Posterior cingulate gyrus (tissue), 11 donors: ENCODE results near the gene CCDC60.
"Not testable (repeated sequence)": the region's sequence is repeated elsewhere in the genome, so short reads cannot be mapped to it uniquely, and the experiment has no call there.

ENCODE experiments used
- DNase-seq, 10 donors: peaks; one replicate each; pipeline versions ENCODE4 v3.0.0 to v3.0.0-alpha.2; 2020 to 2021; ENCODE audit warnings: mixed read lengths in 3 of 10
- intact Hi-C: fragments of 100-400 bp; cut with DNase I; formaldehyde crosslinking; loops from one replicate; pipeline ENCODE4 v1.15.1; 2023

CCDC60 gene

DNA sequence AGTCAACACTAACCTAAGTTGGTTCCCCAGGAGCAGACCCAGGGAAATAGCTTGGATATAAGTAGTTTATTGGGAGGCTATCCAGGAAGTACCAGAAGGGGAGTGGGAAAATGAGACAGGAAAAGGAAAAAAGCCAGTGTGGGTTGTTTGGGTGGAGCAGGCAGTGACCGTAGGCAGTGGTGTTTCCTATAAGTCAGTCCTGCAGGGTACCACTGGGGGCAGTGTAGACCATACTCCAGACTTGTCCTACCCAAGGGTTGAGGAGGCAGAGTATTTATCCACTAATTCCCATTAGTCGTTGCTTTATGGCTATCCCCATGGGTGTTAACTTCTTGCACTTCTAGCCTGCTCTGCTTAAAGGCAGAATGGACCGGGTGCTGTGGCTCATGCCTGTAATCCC lies 6.4 kb upstream of the CCDC60 start:
- no peak for DNase-seq

DNA sequence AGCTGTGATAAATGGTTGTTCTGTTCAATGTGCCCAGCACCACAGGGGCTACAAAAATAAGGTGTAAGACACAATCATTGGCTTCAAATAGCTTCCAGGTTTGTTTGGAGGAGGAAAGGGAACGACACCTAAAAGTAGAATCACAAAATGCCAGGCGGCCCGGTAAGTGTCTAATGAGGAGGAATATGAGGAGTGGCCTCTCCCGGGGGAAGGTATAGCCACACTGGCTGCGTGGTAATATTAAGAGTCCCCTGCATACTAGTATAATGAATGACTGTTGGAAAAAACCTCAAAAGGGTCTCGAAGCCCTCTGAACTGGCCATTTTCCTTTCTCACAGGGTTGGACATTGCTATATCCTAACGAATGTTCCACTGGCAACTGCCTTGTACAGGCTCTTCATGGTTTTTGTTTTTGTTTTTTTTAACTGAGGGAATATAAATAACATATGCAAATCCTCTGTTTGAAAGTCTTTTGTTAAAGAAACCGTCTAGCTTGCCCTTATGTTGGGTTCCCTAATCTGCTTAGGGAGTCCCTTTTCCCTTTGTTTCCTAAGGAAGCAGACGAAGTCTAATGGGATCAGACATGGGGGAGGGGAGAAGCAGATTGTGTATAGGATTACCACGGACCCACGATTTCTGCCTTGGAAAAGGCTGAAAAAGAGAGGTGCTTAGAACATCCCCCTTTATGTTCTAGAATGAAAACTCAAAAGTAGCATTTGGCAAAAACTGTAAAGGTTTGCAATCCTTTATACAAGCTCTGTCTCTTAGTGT lies 4.2 kb downstream of the CCDC60 start:
- DNase-seq = no peak
- intact Hi-C loops = no loop called here

More for the DNA sequence above, 6.4 kb upstream of the CCDC60 start:
- intact Hi-C loops = no loop called here

DNA sequence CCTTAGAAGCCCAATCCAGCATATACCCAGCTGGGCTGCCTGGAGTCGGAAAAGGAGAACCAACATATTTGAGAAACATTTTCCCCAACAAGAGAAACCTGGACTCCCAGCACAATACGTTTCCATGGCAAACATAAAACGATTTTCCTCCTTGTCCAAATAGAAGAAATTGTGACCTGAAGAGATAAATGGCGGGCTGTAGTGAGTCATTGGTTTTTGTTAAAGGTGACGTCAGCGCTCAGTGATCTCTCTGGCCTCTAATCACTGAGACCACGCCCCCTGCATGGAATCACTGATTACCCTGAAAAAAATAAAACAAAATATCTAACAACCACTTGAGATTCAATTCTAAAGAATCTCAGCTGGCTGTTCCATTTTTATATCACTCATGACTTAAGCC lies 6.0 kb downstream of the CCDC60 start:
- intact Hi-C loops = no loop called here
- no peak for DNase-seq

DNA sequence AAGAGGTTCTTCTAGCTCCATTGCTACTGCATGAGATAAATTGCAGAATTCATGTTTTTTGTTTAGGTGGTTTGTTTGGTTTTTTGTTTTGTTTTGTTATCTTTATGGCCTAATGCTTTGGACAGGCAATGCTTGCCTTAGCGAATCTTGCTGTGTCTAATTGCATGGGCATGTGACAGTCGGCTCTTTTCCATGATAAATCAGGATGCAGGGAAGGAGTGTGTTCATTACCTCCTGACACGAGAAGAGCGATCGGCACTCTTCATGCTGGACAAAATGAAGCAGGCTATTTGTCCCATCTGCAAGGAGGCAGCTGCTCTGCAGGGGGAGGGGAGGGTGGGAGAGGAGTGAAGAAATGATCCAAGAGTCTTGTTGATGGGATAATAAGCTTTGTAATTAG lies 6.5 kb downstream of the CCDC60 start:
- no peak for DNase-seq
- intact Hi-C loops = no loop called here

DNA sequence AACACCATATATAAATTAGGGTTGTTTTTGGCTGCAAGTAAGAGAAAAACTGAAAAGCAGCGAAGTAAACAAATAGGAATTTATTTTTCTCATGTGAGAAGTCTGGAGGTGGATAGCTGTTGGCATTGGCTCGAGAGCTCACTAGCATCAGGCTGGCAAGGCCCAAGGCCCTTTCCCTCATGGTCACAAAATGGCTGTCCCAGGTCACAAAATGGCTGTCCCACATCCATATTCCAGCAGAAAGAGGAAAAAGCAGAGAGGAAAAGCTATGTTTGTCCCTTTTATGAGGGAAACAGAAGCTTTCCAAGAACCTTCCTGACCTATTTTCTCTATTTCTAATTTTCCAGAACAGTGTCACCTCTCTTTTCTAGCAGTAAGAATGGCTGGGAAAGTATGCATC lies 7.5 kb downstream of the CCDC60 start:
- no peak for DNase-seq
- intact Hi-C loops = no loop called here

DNA sequence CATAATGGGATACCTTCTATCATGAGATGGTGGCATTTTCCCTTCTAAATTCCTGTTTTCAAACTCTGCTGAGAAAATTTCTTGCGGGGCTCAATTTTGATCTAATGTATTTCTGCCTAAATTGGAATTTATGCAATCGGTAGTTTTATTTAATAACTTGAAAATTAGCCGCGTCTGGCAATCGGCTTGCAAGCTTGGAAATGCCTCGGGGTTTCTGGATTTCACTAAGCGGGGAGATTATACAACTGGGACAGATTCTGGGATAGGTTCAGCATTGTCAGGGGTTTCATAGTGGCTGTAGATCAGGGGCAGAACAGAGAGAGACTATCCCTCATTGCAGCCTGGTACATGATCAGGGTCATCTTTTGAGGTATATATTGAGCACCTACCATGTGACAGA lies 8.6 kb downstream of the CCDC60 start:
- DNase-seq = no peak
- intact Hi-C loops = no loop called here

DNA sequence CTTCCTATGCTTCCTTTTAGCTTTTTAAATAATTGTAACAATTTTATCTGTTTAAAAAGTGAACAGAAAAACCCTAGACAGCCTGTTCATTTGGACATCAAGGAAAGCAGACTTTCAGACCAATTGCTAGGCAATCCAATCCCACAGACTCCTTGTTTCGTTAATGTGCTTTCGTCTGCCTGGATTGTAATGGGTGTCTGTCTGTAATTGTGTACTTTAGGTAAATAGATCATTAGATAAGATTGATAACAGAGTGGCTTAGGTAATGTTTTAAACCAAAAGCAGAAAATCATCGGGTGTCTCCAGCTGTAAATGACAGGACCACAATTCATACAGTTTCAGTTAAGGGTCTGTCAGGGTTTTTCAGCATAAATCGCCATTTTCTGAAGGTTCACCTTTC lies 19.6 kb downstream of the CCDC60 start:
- intact Hi-C loops = no loop called here

DNA sequence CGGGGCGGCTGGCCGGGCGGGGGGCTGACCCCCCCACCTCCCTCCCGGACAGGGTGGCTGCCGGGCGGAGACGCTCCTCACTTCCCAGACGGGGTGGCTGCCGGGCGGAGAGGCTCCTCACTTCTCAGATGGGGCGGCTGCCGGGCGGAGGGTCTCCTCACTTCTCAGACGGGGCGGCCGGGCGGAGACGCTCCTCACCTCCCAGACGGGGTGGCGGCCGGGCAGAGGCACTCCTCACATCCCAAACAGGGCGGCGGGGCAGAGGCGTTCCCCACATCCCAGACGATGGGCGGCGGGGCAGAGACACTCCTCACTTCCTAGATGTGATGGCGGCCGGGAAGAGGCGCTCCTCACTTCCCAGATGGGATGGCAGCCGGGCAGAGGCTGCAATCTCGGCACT lies 25.8 kb downstream of the CCDC60 start:
- intact Hi-C loops, DNase-seq: not testable (repeated sequence)

More for the DNA sequence above, 19.6 kb downstream of the CCDC60 start:
- DNase-seq = no peak

DNA sequence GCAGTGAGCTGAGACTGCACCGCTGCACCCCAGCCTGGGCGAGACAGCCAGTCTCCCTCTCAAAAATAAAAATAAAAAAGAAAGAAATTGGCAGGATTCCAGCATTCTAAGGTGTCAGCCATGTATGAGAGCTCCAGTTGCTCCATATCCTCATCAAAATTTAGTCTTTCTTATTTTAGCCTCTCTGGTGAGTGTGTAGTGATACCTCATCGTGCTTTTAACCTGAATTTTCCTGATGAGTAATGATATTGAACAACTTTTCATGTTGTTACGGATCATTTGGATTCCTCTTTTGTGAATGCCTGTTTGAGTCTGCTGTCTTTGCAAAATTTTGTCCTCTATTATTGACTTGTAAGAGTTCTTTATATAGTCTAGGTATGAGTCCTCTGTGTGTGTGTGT lies 28.5 kb downstream of the CCDC60 start:
- DNase-seq = no peak
- intact Hi-C loops = no loop called here

DNA sequence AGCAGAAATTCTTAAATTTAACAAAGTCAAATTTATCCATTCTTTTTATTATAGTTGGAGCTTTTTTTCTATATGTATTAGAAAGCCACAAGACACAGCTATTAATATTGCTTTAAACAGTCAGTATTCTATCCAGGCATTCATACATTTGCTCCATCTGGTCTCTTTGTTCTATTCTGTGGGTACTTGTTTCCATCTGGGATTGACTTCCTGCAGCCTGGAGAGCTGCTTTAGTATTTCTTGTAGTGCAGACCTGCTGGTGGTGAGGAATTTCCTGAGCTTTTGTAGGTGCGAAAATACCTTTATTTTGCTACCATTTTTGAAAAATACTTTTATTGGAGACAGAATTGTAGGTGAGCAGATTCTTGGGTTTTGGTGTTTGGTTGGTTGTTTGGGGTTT lies 29.0 kb downstream of the CCDC60 start:
- intact Hi-C loops = no loop called here
- DNase-seq = no peak

DNA sequence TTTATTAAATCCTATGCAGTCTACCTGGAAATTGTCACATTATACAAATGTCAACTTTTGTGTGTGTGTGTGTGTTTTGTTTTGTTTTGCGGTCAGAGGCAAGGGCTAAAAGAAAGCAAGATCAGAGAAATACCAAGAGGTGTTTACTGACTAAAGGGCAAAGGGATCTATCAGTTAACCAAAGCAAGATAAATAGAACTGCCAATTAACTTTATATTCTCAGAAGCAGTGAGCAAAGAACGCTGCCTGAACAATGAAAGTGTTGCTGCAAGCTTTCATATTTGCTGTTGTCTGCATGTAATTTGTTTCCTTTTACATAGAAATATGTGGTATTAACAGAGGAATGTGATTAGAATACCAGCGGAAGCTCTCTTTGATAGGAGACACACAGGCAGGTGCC lies 30.9 kb downstream of the CCDC60 start:
- DNase-seq = no peak
- intact Hi-C loops = no loop called here

DNA sequence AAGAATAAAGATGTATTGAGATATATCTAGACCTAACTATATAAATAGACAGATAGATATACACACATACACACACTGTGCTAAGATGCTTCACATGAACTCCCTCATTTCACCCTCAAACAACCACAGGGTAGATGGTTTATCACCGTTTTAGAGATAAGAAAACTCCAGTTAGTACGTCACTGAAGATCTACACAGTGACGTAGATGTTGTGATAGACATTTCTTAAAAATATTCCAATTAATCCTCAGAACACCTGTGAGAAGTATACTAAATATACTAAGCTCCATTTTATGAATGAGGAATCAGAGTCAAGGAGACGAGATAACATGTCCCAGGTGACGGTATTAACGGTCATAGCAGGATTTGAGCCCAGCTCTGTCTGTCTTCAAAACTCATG lies 31.5 kb downstream of the CCDC60 start:
- intact Hi-C loops = no loop called here
- no peak for DNase-seq

DNA sequence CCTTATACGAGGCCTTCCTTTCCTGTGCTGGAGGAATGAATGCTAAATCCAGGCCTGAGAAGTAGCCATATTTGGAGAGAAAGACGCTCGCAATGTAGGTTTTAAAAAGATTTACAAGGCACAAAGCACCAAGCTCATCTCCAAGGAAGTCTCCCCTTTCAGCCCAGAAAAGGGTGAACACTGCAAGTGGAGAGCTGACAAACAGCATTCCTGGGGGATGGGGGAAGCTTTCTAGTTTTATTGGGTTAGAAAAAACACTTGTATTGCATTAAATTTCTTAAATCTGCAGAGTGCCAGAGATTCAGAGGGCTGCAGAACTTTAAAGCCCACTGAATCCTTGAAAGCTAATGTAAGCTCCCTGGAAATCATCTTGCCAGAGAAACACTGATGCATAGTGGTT lies 34.6 kb downstream of the CCDC60 start:
- no peak for DNase-seq
- intact Hi-C loops = no loop called here

DNA sequence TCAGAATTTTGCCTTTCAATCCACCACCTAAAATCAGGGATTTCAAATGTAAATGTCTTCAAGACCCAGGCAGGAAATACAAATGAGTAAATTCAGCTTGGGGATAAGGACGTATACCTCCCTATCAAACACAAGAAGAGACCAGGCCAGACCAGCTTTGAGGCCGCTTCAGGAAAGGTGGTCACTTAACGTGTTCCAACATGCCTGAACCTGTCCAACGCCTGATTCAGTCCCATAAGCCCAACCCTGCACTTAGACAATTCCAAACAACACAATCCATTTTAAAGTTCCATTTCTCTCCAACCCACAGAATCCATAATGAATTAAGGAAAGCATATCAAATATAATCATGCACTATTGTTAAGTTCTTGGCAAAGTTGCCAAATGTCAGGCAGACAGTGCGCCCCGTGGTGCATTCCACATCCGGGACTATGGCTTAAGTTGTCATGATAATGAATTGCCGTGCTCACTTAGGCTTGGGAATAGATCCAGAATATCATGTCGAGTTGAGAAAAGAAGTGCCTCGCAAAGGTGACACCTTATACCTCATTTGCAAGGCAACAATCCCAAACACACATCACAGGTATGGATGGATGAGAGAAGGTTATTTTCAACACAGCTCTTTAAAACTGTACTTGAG lies 35.5 kb downstream of the CCDC60 start:
- DNase-seq = no peak
- intact Hi-C loops = no loop called here

DNA sequence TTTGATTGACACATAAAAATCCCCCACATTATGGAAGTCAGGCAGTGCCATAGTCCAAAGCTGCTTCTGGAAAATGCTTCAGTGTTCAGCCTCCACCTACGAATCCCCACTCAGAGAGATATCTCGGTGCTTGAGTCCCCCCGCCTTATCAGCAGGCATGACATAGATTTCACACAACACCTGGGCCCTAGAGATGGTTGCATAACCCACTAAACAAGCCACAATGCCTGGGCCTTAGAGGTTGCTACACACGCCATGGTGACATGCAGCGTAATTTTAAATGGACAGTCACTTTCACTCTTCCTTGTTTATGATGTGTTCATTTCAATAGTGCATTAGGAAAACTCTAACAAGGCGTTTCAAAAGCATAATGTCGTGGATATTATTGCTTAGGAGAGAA lies 38.0 kb downstream of the CCDC60 start:
- no peak for DNase-seq

DNA sequence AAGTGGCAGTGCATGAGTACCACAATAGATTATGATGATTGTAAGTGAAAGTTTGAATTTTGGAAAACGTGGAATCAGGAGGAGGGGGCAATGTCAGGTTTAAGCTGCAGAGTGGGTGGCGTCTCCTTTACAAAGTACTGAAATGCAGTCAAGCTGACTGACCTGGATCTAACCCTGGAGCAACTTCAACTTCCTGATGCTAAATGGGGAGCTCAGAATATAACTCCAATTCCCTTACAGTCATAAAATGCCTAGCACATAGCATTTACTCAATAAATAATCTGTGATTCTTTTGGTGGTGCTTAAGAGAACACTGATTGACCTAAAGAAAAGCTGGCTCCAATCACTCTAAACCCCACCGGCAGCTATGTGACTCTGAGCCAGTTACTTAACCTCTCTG lies 38.5 kb downstream of the CCDC60 start:
- DNase-seq = no peak

More for the DNA sequence above, 38.0 kb downstream of the CCDC60 start:
- intact Hi-C loops = no loop called here

DNA sequence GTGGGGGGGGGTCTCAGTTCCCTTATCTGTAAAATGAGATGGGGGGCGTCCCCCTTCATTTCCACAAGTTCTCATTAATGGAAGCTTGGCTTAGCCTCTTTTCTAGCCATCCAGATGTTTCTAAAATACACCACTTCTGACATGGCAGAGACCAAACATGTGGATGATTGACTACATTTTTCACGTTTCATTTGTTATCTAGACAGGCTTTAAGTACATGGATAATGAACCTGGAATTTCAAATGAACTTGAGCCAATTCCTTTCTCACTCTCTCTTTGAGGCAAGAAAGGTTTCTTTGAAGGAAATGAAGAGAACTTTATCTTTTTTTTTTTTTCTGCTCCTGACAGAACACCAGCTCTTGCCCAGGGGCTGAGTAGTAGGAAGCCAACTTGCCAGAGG lies 39.1 kb downstream of the CCDC60 start:
- DNase-seq = no peak
- intact Hi-C loops = no loop called here

More for the DNA sequence above, 38.5 kb downstream of the CCDC60 start:
- intact Hi-C loops = no loop called here

DNA sequence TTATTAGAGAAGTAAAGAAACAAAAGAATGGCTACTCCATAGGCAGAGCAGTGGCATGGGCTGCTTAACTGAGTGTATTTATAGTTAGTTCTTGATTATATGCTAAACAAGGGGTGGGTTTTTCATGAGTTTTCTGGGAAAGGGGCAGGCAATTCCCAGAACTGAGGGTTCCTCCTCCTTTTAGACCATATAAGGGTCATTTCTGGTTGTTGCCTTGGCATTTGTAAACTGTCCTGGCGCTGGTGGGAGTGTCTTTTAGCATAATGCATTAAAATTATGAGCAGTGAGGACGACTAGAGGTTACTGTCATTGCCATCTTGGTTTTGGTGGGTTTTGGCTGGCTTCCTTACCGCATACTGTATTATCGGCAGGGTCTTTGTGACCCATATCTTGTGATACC lies 40.1 kb downstream of the CCDC60 start:
- intact Hi-C loops = no loop called here
- DNase-seq = no peak

DNA sequence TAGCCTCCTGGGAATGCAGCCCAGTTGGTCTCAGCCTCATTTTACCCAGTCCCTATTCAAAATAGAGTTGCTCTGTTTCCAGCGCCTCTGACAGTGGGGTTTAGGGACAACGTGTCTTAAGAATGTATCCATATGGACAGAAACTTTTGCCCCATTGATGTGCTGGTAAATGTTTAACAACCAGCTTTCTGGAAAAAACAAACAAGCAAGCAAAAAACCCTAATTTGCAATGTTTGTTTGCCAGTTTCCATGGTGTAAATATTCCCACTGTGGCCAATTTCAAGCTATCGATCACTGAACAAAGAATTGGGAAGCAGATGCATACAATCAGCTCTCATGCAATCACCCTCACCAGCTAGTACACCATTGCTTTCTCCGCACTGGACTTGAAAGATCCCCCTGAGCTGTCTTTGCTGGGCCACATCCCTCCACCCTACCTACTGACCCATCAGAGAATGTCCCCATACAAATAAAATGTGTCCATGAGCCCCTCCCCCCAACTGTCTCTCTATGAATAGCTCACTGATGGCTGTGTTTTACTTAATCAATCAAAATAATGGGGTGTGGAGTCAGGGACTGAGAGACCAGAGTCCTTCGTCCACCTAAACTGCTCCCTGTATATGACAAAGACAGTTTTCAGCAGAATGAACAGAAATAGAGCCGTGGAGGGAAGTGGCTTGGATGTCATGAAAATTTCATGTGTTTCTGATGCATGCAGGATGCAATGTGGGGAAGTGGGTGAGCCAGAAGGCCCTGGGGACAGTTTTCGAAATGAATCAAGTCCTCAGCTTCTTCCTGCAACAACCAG lies 40.8 kb downstream of the CCDC60 start:
- DNase-seq = peak in 2 of 10 donors; percentile 23 to 66
- intact Hi-C loops = no loop called here

DNA sequence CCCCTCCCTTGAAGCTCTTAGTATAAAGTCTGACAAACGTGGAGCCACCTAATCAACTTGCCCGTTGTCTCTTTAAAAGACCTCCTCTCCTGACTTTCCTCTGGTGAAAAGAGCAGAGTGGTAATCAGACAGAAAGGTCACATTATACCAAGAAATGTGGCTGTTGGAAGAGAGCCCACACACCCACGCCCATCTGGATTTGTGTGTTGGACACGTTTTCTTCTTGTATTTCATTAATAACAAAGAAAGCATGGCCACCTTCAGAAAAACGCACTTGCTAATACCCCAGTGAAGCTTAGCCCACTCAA lies 41.3 kb downstream of the CCDC60 start:
- intact Hi-C loops = no loop called here

DNA sequence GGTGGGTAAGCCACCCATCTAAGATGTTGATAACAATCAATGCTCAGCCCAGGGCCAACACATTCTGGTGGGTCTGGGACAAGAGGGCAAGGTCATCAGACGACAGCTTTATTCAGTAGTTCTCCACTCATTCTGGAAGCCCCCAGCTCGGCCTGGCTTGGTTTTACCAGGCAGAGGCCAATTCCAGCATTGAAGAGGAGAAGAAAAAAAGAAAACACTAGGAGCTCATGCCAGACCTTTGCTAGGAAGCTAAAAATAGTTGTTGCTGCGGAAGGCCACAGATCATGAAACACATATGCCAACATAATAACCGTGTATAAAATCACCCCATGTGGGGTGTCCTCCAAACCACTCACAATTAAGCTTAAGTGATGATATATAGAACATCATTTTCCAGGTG lies 44.4 kb downstream of the CCDC60 start:
- intact Hi-C loops = no loop called here
- no peak for DNase-seq

More for the DNA sequence above, 41.3 kb downstream of the CCDC60 start:
- DNase-seq = no peak
